GM23338 (cell line): ENCODE measurements around the gene OTOS. TPM values are rescaled to one million over a fixed set of nuclear protein-coding genes. Genes with fewer than 3 reads are reported as not detected.

Experiments used
- ATAC-seq: fragments of 200-7000 bp; cut with Tn5 transposase; 3 replicates; pipeline ENCODE4 v1.9.1; 2020
- DNase-seq: peaks from one replicate; pipeline ENCODE4 v3.0.0-alpha.2; 2015; ENCODE audit warnings: low spot score
- H2AFZ ChIP-seq: fragments of 200-600 bp; sonication (generic); 2 replicates; pipeline ENCODE4 v1.8.0; 2016; ENCODE audit warnings: antibody characterized with exemption, mild to moderate bottlenecking, moderate library complexity
- H3F3A ChIP-seq: fragments of 200-600 bp; sonication (generic); replicated peaks from 2 replicates; pipeline ENCODE4 v1.8.0; 2017; ENCODE audit warnings: antibody characterized with exemption, mixed run types, low read depth
- H3K27ac ChIP-seq: fragments of 200-600 bp; sonication (generic); 2 replicates; pipeline ENCODE4 v1.6.1; 2016; ENCODE audit warnings: low read depth
- H3K27me3 ChIP-seq: fragments of 200-600 bp; sonication (generic); 2 replicates; pipeline ENCODE4 v1.8.0; 2016; ENCODE audit warnings: mild to moderate bottlenecking, mixed run types, moderate library complexity; ENCODE audit not compliant: insufficient read depth
- H3K36me3 ChIP-seq: fragments of 200-600 bp; sonication (generic); 2 replicates; pipeline ENCODE4 v1.8.0; 2016; ENCODE audit warnings: mild to moderate bottlenecking; ENCODE audit not compliant: insufficient read depth
- H3K4me1 ChIP-seq: fragments of 200-600 bp; sonication (generic); 2 replicates; pipeline ENCODE4 v1.8.0; 2016; ENCODE audit warnings: mild to moderate bottlenecking, moderate library complexity; ENCODE audit not compliant: insufficient read depth
- H3K4me2 ChIP-seq: fragments of 200-600 bp; sonication (generic); 2 replicates; pipeline ENCODE4 v1.7.1; 2017; ENCODE audit warnings: mixed run types
- H3K4me3 ChIP-seq: fragments of 200-600 bp; sonication (generic); 2 replicates; pipeline ENCODE4 v1.6.1; 2016; ENCODE audit warnings: mixed run types
- H3K79me2 ChIP-seq: fragments of 200-600 bp; sonication (generic); replicated peaks from 2 replicates; pipeline ENCODE4 v1.8.0; 2017; ENCODE audit warnings: mild to moderate bottlenecking; ENCODE audit not compliant: insufficient read depth
- H3K9me2 ChIP-seq: fragments of 200-600 bp; sonication (generic); 2 replicates; pipeline ENCODE4 v1.8.0; 2017; ENCODE audit not compliant: insufficient read depth
- H4K20me1 ChIP-seq: fragments of 200-600 bp; sonication (generic); replicated peaks from 2 replicates; pipeline ENCODE4 v1.8.0; 2017; ENCODE audit warnings: mild to moderate bottlenecking; ENCODE audit not compliant: insufficient read depth
- H3K27ac Mint-ChIP-seq: 2 replicates; pipeline ENCODE4 v1.8.0; 2020; ENCODE audit warnings: inconsistent platforms, mild to moderate bottlenecking, moderate library complexity, mixed read lengths
- H3K27me3 Mint-ChIP-seq: 3 replicates; pipeline ENCODE4 v1.8.0; 2022; ENCODE audit warnings: low read depth, mild to moderate bottlenecking, moderate library complexity, mixed read lengths, inconsistent platforms; ENCODE audit not compliant: insufficient read depth, poor library complexity
- H3K36me3 Mint-ChIP-seq: 3 replicates; pipeline ENCODE4 v1.8.0; 2021; ENCODE audit warnings: low read depth, mild to moderate bottlenecking, inconsistent platforms, moderate library complexity, mixed read lengths
- H3K4me1 Mint-ChIP-seq: 3 replicates; pipeline ENCODE4 v1.8.0; 2020; ENCODE audit warnings: mild to moderate bottlenecking, inconsistent platforms, mixed read lengths
- H3K4me3 Mint-ChIP-seq: 3 replicates; pipeline ENCODE4 v1.8.0; 2021; ENCODE audit warnings: moderate library complexity, mild to moderate bottlenecking, inconsistent platforms, mixed read lengths
- H3K9me3 Mint-ChIP-seq: 3 replicates; pipeline ENCODE4 v1.8.0; 2020; ENCODE audit warnings: moderate library complexity, mild to moderate bottlenecking, inconsistent platforms, mixed read lengths
- CREB1 ChIP-seq: fragments of 250-450 bp; sonication (Bioruptor Pico); IDR thresholded peaks from 2 replicates; pipeline ENCODE4 v1.5.0; 2020; ENCODE audit warnings: low read depth, mild to moderate bottlenecking, moderate library complexity
- CTCF ChIP-seq, 2 experiments: fragments of 200-600 bp in 1 of 2; sonication (generic) in 1 of 2; conservative IDR thresholded peaks; 2 replicates each; pipeline versions ENCODE4 v1.5.1 to v1.6.1; 2016 to 2017; ENCODE audit warnings: antibody characterized with exemption in 2 of 2, low read depth in 2 of 2, mild to moderate bottlenecking in 2 of 2, moderate library complexity in 1 of 2
- ETS1 ChIP-seq: IDR thresholded peaks from 2 replicates; pipeline ENCODE4 v1.6.1; 2016; ENCODE audit warnings: antibody characterized with exemption
- EZH2 ChIP-seq: fragments of 200-600 bp; sonication (generic); IDR thresholded peaks from one replicate; pipeline ENCODE4 v1.8.0; 2017; ENCODE audit warnings: antibody characterized with exemption, mild to moderate bottlenecking, low read depth; ENCODE audit not compliant: unreplicated experiment
- EZH2phosphoT487 ChIP-seq: fragments of 200-600 bp; sonication (generic); IDR thresholded peaks from one replicate; pipeline ENCODE4 v1.8.1; 2018; ENCODE audit warnings: antibody characterized with exemption; ENCODE audit not compliant: unreplicated experiment
- REST ChIP-seq: IDR thresholded peaks from one replicate; pipeline ENCODE4 v1.6.1; 2018; ENCODE audit warnings: antibody characterized with exemption; ENCODE audit not compliant: unreplicated experiment
- STAT1 ChIP-seq: IDR thresholded peaks from one replicate; pipeline ENCODE4 v1.6.1; 2016; ENCODE audit warnings: antibody characterized with exemption; ENCODE audit not compliant: unreplicated experiment
- ZNF114 ChIP-seq: fragments of 250-450 bp; sonication (Bioruptor Pico); IDR thresholded peaks from 2 replicates; pipeline ENCODE4 v1.5.0; 2020; ENCODE audit warnings: mild to moderate bottlenecking, moderate library complexity
- ZNF331 ChIP-seq: fragments of 250-450 bp; sonication (Bioruptor Pico); IDR thresholded peaks from 2 replicates; pipeline ENCODE4 v1.5.0; 2020; ENCODE audit warnings: low read depth, mild to moderate bottlenecking, moderate library complexity
- polyA plus RNA-seq: library from polyadenylated mRNA; unstranded; fragments of >200 nt; fragmentation: Nextera tagmentation; extraction: Ambion mirVana; gene quantifications from 2 replicates; pipeline ENCODE4 v1.2.1, GENCODE V29; 2016
- total RNA-seq: library from RNA; depleted of rRNA; stranded (reverse); fragments of >200 nt; shearing (Covaris generic); gene quantifications from 2 replicates; pipeline ENCODE4 v1.2.3, GENCODE V29; 2014

The OTOS gene
- total and polyA plus RNA-seq, 2 experiments from 2014 or later = 0.40 TPM; not detected in 1

- peaks cover 10% of the 10 kb centered on the region for H3K27me3 Mint-ChIP-seq
- H3K36me3 Mint-ChIP-seq = no peaks in the 10 kb centered on the region
- no peaks in the 10 kb centered on the region for H3K36me3 ChIP-seq
- H3K27ac Mint-ChIP-seq = no peak overlapping the region
- peak overlapping the region; percentile 93 for H2AFZ ChIP-seq
- H3K9me2 ChIP-seq = no peaks in the 10 kb centered on the region
- H3K4me3 Mint-ChIP-seq = no peak overlapping the region
- H3K4me1 Mint-ChIP-seq = peaks cover 16% of the 10 kb centered on the region
- no peaks in the 10 kb centered on the region for H3K27me3 ChIP-seq
- no peak overlapping the region for H3K4me2 ChIP-seq
- H3K9me3 Mint-ChIP-seq = peaks cover 3% of the 10 kb centered on the region; the same call in 1 of the 3 replicates
- H3K4me1 ChIP-seq = peaks cover 16% of the 10 kb centered on the region
- H3K4me3 ChIP-seq = no peak overlapping the region
- ATAC-seq = peak; percentile 89
- no peaks in the 10 kb centered on the region for H4K20me1 ChIP-seq
- H3K27ac ChIP-seq = no peak overlapping the region
- H3F3A ChIP-seq = no peaks in the 10 kb centered on the region
- TF ChIP-seq REST = no peak
- TF ChIP-seq EZH2 = no peak
- TF ChIP-seq CTCF (conservative IDR thresholded peaks at IDR 0.05; ENCODE audit: low read depth in 2 of 2) = peak; percentile 83 to 97
- DNase-seq = peak; percentile 79
- H3K79me2 ChIP-seq = no peaks in the 10 kb centered on the region
These were observed 3.6 kb upstream of the OTOS start for GRCh38 chr2:240143801-240144648.

GRCh38 chr2:240143276-240143675, 2.8 kb upstream of the OTOS start:
- Mint-ChIP-seq H3K27me3 (peaks cover 14% of the 10 kb centered on the region), H3K4me1 (peaks cover 20% of the 10 kb centered on the region), H3K9me3 (peaks cover 3% of the 10 kb centered on the region; the same call in 1 of the 3 replicates), H3K27ac (no peak overlapping the region), H3K36me3 (no peaks in the 10 kb centered on the region), H3K4me3 (no peak overlapping the region)
- ATAC-seq (no peak), DNase-seq (no peak)
- Histone ChIP-seq H3K27me3 (no peaks in the 10 kb centered on the region), H3K79me2 (no peaks in the 10 kb centered on the region), H3K4me1 (peaks cover 16% of the 10 kb centered on the region), H3F3A (no peaks in the 10 kb centered on the region), H4K20me1 (no peaks in the 10 kb centered on the region), H3K4me3 (no peak overlapping the region), H2AFZ (peak overlapping the region; percentile 91), H3K4me2 (no peak overlapping the region), H3K36me3 (no peaks in the 10 kb centered on the region), H3K9me2 (no peaks in the 10 kb centered on the region), H3K27ac (no peak overlapping the region)
- TF ChIP-seq ZNF114 (CRISPR knock-in tag) (no peak), ETS1 (no peak), EZH2phosphoT487 (no peak), STAT1 (no peak), ZNF331 (CRISPR knock-in tag) (no peak), REST (no peak), EZH2 (no peak), CREB1 (CRISPR knock-in tag) (no peak)
